Osteocyte (in vitro differentiated cells): ENCODE measurements around the gene TMEM208. TPM values are rescaled to one million over a fixed set of nuclear protein-coding genes. Genes with fewer than 3 reads are reported as not detected.

ENCODE experiments used
- DNase-seq: peaks from one replicate; pipeline ENCODE4 v3.0.0; 2021; ENCODE audit warnings: mixed read lengths; ENCODE audit not compliant: unreplicated experiment; ENCODE audit errors: extremely low spot score
- H3K27ac Mint-ChIP-seq: one replicate; pipeline ENCODE4 v1.8.0; 2021; ENCODE audit warnings: mild to moderate bottlenecking, mixed read lengths; ENCODE audit not compliant: unreplicated experiment
- H3K27me3 Mint-ChIP-seq: one replicate; pipeline ENCODE4 v1.8.0; 2021; ENCODE audit warnings: mixed read lengths; ENCODE audit not compliant: unreplicated experiment
- H3K36me3 Mint-ChIP-seq: one replicate; pipeline ENCODE4 v1.8.0; 2021; ENCODE audit warnings: mixed read lengths; ENCODE audit not compliant: unreplicated experiment
- H3K4me1 Mint-ChIP-seq: one replicate; pipeline ENCODE4 v1.8.0; 2021; ENCODE audit warnings: mixed read lengths; ENCODE audit not compliant: unreplicated experiment
- H3K4me3 Mint-ChIP-seq: one replicate; pipeline ENCODE4 v1.8.0; 2021; ENCODE audit warnings: mild to moderate bottlenecking, moderate library complexity, mixed read lengths; ENCODE audit not compliant: unreplicated experiment
- H3K9me3 Mint-ChIP-seq: one replicate; pipeline ENCODE4 v1.8.0; 2021; ENCODE audit warnings: mixed read lengths; ENCODE audit not compliant: unreplicated experiment
- total RNA-seq: library from RNA; stranded (reverse); gene quantifications from 2 replicates; pipeline ENCODE4 v1.2.1, GENCODE V29; 2021
- TF ChIP-seq, protein P1 (sequence below): fragments of 200-600 bp; sonication (generic); IDR thresholded peaks from 2 replicates; pipeline ENCODE4 v1.5.0; 2021; ENCODE audit warnings: antibody characterized with exemption, mild to moderate bottlenecking, moderate library complexity

Gene TMEM208
- total RNA-seq, 1 donor from 2014 or later = 41.0 TPM

DNA sequence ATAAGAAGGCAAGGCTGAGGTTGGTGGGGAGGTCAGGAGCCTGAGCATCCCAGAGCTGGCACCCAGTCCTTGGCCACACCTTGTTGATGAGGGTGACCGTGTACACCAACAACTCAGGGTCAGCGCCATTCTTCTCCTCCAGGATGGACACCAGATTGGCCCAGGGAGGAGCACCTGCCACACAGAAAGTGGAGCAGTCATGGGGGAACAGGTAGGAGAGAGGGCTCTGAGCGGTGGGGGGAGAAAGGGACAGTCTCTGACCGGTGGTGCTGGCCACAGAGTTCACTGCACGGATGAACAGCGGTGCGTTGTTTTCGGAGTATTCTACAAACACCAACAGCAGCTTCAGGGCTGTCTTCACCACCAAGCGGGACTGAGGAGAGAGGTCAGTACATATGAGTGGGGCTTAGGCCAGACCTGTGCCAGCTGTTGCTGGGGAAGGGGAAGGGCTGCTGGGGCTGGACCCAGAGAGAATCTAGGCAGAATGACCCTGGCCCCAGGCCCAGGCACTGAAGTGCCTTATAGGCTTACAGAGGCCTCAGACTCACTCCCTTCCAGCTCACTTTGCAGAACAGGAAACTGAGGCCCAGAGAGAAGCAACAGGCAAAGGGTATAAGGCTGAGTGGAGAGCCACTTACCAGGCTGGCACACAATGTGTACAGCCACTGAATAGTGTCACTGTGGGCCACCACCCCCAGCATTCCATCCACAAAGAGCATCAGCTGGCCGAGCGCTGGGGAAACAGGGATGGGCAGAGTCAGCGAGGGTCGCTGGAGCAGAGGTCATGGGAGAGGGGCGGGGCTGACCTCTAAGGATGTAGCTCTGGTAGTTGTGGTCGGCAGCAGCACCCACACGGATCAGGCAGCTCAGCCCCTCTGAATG lies 10.7 kb downstream of the TMEM208 start:
- H3K27me3 Mint-ChIP-seq = no peaks in the 10 kb centered on the region
- TF ChIP-seq, protein P1, sequence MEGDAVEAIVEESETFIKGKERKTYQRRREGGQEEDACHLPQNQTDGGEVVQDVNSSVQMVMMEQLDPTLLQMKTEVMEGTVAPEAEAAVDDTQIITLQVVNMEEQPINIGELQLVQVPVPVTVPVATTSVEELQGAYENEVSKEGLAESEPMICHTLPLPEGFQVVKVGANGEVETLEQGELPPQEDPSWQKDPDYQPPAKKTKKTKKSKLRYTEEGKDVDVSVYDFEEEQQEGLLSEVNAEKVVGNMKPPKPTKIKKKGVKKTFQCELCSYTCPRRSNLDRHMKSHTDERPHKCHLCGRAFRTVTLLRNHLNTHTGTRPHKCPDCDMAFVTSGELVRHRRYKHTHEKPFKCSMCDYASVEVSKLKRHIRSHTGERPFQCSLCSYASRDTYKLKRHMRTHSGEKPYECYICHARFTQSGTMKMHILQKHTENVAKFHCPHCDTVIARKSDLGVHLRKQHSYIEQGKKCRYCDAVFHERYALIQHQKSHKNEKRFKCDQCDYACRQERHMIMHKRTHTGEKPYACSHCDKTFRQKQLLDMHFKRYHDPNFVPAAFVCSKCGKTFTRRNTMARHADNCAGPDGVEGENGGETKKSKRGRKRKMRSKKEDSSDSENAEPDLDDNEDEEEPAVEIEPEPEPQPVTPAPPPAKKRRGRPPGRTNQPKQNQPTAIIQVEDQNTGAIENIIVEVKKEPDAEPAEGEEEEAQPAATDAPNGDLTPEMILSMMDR = no peak
- H3K36me3 Mint-ChIP-seq = peaks cover 29% of the 10 kb centered on the region
- H3K4me1 Mint-ChIP-seq = peaks cover 27% of the 10 kb centered on the region
- no peak overlapping the region for H3K27ac Mint-ChIP-seq
- H3K9me3 Mint-ChIP-seq = no peaks in the 10 kb centered on the region
- H3K4me3 Mint-ChIP-seq = no peak overlapping the region
- no peak for DNase-seq

DNA sequence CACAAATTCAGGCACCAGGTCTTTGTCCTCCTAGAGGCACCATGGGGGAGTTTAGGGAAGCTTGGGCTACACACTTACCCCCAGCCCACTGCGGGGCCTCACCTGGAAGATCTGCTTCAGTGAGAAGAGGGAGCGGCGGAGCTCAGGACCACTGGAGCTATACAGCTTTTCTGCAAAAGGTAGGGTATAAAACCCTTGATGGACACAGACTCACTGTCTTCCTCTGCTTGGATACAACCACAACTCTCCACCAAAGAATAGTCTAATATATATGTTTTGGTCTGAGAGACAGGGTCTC lies 11.3 kb downstream of the TMEM208 start:
- Mint-ChIP-seq H3K4me3 (no peak overlapping the region), H3K27ac (no peak overlapping the region), H3K27me3 (no peaks in the 10 kb centered on the region), H3K4me1 (peaks cover 28% of the 10 kb centered on the region), H3K9me3 (no peaks in the 10 kb centered on the region), H3K36me3 (peaks cover 29% of the 10 kb centered on the region)
- DNase-seq = no peak
- TF ChIP-seq, protein P1 = no peak

DNA sequence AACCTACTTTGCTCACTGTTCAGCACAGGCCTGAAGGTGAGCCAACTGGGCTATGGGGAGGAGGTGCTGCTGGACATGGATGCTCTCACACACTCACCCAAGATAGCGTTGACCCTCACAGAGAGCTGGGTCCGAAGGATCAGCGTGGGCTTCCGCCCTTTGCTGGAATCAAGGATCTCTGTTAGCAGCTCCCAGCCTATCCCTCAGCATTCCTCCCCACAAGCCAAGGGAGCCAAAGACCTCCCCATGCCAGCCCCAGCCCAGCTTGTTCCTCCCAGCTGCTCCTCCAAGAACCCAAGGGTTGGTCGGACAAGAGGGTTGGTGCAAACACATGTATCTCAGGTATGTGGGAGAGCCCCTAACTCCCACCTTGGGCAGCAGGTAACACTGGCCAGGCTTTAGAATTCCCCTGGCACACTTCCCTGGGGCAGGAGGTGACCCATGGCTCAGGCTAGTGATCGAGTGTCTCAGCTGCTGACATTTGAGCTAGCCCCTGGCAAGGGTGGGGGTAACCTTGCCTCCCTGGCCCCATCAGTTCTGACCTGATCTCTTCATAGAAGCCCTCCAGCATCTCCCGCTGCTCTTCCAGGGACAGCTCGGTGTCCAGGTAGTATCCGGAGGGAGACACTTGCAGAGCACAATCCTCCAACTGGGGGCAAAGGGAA lies 12.0 kb downstream of the TMEM208 start:
- Mint-ChIP-seq H3K9me3 (no peaks in the 10 kb centered on the region), H3K4me3 (no peak overlapping the region), H3K27ac (no peak overlapping the region), H3K27me3 (no peaks in the 10 kb centered on the region), H3K36me3 (peaks cover 25% of the 10 kb centered on the region), H3K4me1 (peaks cover 35% of the 10 kb centered on the region)
- TF ChIP-seq, protein P1 = no peak
- no peak for DNase-seq

GRCh38 chr16:67240506-67240905 lies 13.6 kb downstream of the TMEM208 start:
- no peak overlapping the region for H3K4me3 Mint-ChIP-seq
- peaks cover 51% of the 10 kb centered on the region for H3K4me1 Mint-ChIP-seq
- DNase-seq = no peak
- H3K9me3 Mint-ChIP-seq = no peaks in the 10 kb centered on the region
- TF ChIP-seq, protein P1 = no peak
- peaks cover 22% of the 10 kb centered on the region for H3K36me3 Mint-ChIP-seq
- H3K27me3 Mint-ChIP-seq = no peaks in the 10 kb centered on the region
- H3K27ac Mint-ChIP-seq = peak overlapping the region; percentile 95
